CD4-positive, alpha-beta T cell treated with Interleukin-6 at 100 ng/mL for 8 hours (primary cell): ENCODE data around the gene RSPO4.

Experiments
- DNase-seq: peaks from one replicate; pipeline ENCODE4 v3.0.0-alpha.2; 2020; ENCODE audit warnings: mixed read lengths, low spot score

Gene RSPO4

DNA sequence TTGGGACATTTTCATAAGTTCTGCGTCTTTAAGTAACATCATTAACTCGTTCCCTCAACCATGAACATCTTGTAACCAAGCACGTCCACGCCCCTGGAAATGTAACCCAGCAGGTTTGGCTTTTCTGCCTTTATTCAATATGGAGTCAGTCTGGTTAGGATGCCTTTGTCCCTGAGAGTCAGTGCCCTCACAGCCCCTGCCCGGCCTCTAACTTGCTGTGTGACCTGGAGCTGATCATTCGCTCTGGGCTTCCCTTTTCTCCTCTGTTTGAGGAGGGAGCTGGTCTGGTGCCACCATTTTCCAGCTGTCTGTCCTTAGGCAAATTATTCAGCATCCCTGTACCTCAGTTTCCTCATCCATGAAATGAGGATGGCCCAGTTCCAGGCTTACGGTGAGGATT, 59.5 kb downstream of the RSPO4 start:
- no peak for DNase-seq

DNA sequence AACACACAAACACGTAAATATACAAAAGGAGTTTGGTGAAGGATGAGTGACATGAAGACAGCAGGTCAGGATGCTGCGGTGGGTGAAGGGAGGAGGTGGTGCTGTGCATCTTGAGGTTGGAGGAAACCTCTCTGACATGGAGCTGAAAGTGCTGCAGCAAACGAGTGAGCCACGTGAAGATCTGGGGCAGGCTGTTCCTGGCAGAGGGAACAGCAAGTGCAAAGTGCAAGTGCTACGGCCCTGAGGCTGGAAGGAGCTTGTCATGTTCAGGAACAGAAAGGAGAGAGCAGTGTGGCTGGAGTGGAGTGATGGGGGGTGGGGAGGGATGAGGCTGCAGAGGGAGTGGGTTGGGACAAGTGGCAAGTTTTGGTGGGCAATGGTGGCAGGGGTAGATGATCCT, 61.2 kb downstream of the RSPO4 start:
- DNase-seq: no peak

GRCh38 chr20:939606-940005, 62.5 kb downstream of the RSPO4 start:
- no peak for DNase-seq

- DNase-seq: no peak
Observed at GRCh38 chr20:934186-934840, 67.8 kb downstream of the RSPO4 start.

- DNase-seq: no peak
Observed at GRCh38 chr20:933029-933428, 69.1 kb downstream of the RSPO4 start.

- no peak for DNase-seq
Observed at GRCh38 chr20:931401-931800, 70.7 kb downstream of the RSPO4 start.

GRCh38 chr20:926670-927069, 75.4 kb downstream of the RSPO4 start:
- DNase-seq: no peak

GRCh38 chr20:925516-925915, 76.6 kb downstream of the RSPO4 start:
- no peak for DNase-seq

GRCh38 chr20:924639-925038, 77.5 kb downstream of the RSPO4 start:
- no peak for DNase-seq

GRCh38 chr20:922781-923180, 79.3 kb downstream of the RSPO4 start:
- DNase-seq: no peak

DNA sequence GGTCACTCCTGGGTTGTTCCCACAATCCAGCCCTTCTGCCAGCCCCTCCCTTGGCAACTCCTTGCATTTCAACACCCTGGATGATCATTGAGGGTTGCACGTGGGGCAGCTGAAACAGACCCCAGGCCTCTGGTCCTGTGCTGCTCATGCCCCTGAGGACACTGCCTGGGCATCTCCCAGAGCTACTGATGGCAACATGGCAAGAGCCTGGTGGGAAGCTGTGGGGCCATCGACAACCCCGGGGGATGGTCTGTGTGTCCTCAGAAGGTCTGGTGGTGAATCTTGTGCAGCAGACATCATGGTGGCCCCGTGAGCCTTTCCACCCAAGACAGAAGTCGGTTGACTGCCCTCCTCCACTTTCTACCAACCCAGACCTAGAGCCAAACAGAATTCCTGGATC, 81.0 kb downstream of the RSPO4 start:
- no peak for DNase-seq

DNA sequence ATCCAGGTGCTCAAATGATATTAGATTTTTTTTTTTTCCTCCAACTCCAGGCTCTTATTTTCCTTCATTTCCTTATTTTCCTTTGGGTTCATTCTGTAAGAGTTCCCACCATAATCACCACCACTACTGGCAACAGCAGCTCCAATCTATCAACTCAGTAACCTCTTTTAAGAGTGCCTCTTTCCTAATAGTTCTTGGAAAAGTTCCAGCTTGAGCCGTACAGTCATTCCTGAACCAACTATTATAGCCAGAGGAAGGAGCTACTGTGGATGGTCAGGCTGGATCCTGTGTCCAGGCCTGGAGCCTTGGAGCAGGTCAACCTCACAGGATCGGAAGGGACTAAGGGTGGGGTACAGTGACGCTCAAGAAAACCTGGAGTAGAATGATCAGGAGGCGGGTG, 81.8 kb downstream of the RSPO4 start:
- no peak for DNase-seq

DNA sequence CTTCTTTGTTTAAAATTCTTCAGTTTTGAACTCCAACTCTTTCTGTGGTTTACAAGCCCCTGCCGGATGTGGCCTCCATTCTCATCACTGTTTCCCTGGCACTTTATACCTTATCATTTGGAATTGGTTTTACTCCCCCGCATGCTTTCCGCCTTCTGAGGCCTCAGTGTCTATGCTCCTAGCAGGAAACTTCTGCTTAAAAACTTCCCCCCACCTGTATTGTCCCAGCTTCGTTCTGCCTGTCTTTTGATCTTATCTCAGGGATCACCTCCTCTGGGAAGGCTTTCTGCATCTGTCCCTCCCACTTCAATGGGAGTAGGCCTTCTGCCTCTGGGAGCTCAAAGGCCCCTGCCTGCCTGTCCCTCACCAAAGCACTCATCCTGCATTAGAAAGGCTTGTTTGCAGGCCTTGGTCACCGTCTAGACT, 82.6 kb downstream of the RSPO4 start:
- no peak for DNase-seq

DNA sequence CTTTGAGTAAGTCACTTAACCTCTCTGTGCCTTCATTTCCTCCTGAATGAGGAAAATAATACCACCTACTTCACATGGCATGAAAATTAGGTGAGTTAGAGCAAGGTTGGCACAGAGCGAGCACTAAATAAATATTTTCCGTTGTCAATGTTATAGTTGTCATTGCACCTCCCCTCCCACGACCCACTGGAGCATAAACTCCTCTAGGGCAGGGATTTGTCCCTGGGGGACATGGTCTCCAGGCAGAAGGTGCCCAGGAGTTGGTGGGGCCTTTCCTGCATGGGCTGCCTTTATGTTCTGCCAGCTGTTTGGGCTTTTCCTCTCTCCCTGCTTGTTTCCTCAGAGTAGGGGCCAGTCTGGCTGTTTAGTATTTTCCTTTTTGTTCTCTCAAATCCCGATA, 84.7 kb downstream of the RSPO4 start:
- no peak for DNase-seq

GRCh38 chr20:916825-917224, 85.3 kb downstream of the RSPO4 start:
- DNase-seq: no peak

- no peak for DNase-seq
Observed at GRCh38 chr20:916125-916799, 85.8 kb downstream of the RSPO4 start, which contains the start of gene ANGPT4. Gene ANGPT4 (minus strand): TSS chr20:916334. CDS start chr20:916214, 120 bp downstream.

DNA sequence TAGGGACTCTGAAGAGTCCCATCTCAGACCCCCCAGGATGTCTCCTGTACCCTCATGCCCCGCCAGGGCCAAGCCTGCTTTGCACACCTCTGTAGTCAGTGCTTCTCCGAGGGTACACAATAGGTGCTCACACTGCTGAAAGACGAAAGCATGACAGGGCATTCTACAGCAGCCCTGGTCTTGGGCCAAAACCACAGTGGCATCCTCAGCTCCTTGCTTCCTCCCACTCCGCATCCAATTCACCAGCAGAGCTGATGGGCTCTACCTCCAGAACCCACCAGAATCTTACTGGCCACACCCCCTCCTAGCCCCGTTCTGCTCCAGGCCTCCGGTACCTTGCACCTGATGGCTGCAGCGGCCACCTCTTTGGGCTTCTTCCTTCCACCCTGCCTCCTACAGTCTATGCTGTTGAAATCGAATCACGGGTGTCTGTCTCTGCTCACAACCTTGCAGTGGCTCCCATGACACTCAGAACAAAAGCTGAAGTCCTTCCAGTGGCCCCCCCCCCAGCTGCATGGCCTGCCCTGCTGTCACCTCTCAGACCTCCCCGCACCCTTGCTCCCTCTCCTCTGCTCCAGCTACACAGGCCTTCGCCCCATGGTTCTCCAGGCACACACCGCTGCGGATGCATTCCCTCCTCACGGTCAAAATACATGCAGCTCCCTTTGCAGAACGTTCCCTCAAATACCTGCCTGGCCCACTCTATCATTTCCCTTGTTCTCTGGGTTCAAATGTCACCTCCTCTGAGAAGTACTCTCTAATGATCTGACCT, 87.2 kb downstream of the RSPO4 start:
- no peak for DNase-seq

- no peak for DNase-seq
Observed at GRCh38 chr20:913306-913849, 88.7 kb downstream of the RSPO4 start.

DNA sequence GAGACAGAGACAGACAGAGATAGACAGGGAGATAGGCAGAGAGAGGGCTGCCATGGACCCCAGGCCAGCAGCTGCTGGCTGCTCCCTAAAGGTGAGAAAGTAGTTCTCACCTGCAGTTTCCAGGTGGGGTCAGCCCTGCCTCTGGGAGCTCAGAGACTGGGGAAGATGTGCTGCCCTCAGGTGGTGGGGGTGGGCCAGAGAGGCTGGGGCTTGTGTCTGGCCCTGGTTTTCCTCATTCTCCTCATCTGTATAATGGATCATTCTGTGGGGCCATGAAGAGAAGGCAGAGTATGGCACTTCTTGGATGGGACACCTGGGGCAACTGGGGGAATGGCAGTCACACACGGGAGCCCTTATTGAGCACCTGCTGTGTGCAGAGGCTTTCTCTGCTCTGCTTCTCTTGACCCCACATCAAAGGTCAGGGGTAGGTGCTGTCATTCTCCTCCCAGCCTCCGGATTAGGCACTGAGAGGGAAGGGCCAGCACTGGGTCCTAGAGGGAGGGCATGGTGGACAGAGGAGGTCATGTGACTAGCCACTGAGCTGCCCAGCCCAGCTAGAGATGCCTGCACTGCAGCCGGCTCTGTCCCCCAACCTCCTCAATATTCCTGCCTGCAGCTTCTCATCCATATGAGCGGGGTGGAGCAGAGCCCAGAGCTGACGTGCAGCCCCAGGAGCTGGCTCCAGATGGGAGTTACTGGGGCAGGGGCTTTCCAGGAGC, 90.1 kb downstream of the RSPO4 start:
- no peak for DNase-seq

DNA sequence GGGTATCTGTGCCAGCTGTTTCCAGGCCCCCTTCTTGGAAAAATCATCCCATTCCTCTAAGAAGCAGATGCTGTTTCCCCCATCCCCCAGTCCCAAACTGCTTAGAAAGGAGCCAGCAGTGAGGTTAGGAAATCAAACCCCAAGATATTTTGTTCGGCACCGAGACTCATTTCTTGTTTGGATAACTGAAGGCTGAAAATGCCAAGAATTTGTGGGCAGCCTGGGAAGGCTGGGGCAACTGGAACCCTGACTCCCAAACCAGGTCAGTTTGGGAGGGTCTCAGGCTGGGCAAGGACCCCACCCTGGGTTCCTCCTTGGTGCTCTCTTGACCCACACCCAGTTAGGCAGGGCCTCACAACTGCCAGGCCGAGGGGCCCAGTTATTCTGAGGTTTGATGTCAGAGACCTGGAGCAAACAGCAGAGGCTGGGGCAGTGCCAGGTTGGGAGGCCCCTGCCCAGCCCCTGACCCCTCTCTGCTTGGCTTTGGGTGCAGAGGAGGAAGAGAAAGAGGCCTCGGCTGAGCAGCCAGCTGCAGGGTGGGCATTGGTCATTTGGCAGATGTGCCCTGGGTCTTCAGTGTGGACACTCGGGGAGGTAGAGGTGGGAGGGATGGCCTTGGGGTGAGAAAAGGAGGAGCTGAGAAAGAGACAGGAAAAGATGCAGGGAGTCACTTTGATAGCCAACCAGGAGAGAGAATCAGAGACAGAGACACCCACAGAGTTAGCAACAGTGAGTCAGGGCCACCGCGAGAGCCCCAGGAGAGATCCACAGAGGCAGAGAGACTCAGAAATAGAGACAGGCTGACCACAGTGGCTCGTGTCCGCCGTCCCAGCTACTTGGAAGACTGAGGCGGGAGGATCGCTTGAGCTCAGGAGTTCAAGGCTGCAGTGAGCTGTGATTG, 91.0 kb downstream of the RSPO4 start:
- DNase-seq: no peak
